ENCODE measurements around the gene FAM124A.
"Not testable (repeated sequence)": the region's sequence is repeated elsewhere in the genome, so short reads cannot be mapped to it uniquely, and the experiment has no call there.

FAM124A gene

DNA sequence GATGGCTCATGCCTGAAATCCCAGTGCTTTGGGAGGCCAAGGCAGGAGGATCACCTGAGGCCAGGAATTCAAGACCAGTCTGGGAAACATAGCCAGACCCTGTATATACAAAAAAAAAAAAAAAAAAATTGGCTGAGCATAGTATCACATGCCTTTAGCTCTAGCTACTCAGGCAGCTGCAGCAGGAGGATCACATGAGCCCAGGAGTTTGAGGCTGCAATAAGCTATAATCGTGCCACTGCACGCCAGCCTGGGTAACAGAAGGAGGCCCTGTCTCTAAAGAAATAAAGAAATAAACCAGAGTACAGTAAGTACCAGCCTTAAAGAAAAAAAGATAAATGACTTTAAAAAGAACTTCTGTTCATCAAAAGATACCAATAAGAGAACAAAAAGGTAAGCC is 52.9 kb downstream of the FAM124A start:
- DNase-seq: no peak

DNA sequence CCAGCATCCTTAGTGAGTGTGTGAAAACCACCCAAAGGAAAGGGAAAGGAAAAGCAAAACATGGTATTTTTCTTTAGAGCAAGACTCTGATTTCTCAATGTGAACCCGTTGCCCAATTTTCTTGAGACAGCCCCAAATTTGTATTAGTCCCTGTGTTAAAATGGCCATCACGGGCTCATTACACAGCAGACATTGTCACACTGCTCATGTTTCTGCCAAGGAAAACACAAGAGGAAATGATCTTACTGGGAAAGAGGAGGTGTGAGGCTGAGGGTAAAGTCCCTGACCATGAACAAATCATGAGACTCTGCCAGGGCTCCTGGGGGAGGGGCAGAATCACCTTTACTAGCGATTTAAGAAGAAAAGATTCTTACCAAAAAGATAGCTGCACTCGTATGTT is 54.4 kb downstream of the FAM124A start:
- no peak for DNase-seq

DNA sequence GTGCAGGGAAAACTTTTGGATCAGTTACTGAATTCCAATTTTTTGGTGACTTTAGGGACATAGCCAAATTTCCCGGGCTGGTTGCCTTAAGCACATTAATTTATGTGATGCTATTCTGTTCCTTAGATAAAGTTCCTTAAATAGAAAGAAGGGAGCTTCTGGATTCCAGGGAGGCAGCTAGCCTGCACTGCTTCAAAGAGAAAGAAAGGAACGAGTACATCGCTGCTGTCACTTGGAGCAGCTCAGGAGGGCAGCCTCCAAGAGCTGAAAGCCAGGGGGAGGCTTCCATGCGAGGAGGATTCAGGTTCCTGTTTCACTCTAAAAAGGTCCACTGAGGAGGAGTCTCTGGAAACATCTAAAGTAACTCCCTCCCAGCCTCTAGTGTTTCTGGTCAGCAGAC is 55.7 kb downstream of the FAM124A start:
- DNase-seq: no peak

DNA sequence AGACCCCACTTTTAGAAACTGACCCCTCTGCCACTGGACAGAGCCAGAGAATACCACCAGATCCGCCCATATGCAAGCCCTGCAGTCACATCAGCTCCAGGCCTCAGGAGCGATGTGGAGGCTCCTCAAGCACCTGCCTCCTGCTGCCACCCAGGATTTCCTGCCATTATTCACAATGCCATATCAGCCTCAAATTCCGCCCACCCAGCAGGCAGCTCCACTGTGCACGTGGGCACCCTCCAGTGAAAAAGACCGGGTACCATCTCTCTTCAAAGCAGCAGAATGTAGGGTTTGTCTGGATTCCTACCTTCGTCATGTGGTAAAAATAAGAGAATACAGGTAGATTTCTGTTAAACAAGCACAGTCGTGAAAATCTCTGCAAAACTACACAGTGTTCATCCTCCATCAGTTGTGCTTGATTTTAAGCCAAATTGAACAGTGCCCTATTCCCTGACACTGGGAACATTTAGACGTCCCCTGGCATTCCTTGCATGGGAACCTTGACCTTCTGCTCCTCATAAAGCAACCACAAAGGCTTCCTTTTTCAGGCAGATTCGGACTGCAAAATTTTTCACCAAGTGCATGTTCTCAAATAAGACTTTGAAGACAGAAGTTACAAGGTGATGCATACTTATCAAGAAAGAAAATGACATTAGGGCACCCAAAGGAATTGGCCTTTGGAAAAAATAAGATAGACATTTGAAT is 56.4 kb downstream of the FAM124A start:
- DNase-seq: no peak

DNA sequence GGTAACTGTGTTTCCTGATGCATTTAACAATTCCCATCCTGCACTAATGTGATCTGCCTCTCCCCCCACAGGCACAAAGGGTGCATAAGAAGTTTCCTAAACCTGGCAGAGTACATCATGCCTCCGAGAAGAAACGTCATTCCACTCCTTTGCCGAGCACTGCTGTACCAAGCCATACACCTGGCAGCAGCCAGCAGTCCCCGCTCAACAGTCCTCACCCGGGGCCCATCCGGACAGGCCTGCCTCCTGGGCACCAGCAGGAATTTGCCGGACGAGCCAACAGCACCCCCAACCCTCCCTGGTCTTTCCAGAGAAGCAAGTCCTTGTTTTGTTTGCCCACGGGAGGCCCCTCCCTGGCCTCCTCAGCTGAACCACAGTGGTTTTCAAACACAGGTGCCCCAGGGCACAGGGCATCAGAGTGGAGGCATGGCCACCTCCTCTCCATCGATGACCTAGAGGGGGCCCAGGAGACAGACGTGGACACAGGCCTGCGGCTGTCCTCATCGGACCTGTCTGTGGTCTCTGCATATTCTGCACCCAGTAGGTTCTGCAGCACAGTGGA is 58.3 kb downstream of the FAM124A start:
- no peak for DNase-seq

DNA sequence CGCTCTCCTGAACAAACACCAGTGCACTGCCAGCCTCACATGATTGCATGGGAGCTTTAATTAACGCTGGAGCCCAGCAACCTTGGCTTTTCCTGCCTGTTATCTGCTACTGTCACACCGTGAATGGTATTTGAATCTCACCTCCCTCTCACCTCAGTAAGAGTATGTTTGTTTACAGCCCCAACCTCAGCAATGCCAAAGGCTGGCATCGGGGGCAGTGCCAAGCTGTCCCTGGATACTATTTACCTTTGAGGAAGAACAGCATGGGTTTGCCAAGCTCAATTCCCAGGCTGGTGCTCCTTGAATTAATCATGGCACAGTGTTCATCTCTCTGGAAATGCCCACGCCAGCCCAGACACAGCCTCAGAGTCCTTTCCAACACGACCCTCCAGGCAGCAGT is 60.1 kb downstream of the FAM124A start:
- no peak for DNase-seq

DNA sequence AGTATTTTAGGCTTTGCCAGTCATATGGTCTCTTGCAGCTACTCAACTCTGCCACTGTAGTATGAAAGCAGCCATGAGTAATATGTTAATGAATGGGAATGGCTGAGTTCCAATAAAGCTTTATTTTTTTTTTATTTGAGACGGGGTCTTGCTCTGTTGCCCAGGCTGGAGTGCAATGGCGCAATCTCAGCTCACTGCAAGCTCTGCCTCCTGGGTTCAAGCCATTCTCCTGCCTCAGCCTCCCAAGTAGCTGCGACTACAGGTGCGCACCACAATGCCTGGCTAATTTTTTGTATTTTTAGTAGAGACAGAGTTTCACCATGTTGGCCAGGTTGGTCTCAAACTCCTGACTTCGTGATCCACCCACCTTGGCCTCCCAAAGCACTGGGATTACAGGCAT is 60.7 kb downstream of the FAM124A start:
- DNase-seq: not testable (repeated sequence)

DNA sequence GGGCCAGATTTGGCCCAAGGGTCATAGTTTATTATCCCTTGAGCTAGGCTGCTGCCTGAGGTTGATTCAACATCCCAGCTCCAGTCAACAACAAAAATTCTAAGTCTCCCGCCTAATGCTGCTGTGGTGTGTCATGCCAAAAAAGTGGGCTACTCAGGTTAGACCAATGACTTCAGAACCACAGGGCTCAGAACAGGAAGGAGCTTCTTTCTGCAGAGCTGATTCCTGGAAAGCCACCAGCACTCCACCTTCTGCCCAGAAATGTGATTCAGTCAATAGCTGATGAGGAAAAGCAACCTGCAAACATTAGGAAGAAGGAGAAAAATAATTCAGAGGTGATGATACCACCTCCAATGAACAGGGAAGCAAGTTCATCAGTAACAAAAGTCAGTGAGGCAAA is 61.2 kb downstream of the FAM124A start:
- no peak for DNase-seq

DNA sequence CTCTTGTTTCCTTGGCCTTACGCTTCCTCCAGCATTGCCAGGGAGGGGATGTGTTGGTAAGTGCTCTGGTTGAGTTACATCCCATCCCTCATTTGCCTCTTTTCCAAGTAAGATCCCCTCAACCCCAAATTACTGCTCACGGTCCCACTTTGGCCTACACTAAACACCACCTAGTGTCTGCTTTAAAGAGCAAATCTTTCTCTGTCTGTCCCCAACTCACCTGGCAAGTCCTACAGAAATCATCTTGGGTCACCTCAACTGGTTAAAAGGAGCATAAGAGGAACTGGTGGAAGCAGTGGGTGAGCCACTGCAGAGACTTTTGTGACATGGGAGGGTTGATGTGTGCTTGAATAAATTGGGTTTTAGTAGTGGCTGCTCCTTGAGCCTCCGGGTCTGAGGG is 62.1 kb downstream of the FAM124A start:
- DNase-seq: no peak

DNA sequence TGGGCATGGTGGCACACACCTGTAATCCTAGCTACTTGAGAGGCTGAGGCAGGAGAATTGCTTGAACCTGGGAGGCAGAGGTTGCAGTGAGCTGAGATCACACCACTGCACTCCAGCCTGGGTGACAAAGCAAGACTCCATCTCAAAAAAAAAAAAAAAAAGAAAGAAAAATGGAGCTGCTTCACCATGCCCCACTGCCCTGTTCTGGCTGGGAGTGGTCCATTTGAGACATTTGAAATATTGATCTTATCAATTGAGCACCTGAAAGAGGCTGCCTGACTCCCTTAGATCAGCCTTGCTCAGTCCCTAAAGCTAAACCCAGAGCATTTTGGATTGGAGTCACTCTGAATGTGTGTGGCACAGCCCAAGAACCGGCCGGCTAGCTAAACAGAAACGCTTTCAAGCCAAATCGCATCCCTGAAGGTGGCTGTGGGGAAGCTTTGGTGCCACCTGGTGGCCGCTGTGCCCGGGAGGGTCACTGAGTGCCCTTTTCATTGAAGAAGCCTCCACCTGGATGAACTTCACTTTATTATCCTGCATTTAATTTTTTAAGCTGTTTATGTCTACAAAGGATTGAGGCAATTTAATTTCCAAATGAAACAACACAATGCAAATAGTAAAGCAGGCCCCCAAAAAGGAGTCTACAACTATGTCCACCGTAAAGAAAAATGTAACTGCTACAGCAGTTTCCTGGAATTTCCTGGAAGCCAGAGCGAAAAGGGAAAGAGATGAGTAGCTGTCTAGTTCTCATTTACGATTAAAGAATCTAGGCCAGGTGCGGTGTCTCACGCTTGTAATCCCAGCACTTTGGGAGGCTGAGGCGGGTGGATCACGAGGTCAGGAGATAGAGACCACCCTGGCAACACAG is 64.2 kb downstream of the FAM124A start:
- peak; percentile 33 for DNase-seq

DNA sequence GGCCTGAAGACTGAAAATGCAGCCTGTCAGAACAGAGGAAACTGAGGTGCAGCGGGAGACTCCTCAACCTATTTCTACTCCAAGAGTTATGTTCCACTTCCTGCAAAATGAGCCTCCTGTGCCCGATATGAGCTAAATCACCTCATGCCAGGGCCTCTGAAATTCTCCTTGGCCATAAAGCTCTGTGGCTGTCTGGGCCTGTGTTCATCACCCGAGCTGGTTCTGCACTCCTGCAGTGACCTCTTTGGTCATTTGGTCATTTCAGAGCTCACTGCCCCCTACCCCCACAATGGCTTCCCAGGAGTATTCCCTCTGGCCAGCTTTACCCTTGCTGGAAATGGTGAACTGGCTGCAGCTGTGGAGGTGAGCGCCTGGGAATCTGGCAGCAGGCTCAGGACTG is 65.6 kb downstream of the FAM124A start:
- no peak for DNase-seq

DNA sequence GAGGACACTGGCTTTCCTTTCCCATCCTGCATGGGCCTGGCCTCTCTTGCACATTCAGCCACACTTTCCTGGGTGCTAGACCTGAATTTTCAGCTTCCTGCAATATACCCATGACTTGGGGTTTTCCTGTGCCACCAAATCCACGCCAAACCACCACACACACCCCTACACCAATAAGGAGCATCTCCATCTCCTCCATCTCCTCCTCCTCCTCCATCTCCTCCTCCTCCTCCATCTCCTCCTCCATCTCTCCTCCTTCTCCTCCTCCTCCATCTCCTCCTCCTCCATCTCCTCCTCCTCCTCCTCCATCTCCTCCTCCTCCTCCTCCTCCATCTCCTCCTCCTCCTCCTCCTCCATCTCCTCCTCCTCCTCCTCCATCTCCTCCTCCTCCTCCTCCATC is 66.1 kb downstream of the FAM124A start:
- DNase-seq: not testable (repeated sequence)

DNA sequence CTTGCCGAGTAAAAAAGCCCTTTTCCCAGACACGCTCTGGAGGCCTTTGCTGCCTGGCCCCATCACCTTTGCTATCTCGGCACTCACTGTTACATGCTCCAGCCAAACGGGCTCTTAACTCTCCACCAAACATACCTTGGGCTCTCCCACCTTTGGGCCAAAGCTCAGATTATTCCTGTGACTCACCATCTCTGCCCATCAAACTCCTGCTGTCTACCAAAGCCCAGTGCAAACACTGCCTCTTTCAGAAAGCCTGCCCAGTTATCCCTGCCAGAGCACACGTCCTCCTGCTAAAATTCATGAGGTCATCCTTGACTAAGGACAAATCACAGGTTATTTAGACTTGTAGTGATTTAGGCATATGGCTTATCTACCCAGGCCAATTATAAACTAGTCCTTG is 69.1 kb downstream of the FAM124A start:
- DNase-seq: no peak

DNA sequence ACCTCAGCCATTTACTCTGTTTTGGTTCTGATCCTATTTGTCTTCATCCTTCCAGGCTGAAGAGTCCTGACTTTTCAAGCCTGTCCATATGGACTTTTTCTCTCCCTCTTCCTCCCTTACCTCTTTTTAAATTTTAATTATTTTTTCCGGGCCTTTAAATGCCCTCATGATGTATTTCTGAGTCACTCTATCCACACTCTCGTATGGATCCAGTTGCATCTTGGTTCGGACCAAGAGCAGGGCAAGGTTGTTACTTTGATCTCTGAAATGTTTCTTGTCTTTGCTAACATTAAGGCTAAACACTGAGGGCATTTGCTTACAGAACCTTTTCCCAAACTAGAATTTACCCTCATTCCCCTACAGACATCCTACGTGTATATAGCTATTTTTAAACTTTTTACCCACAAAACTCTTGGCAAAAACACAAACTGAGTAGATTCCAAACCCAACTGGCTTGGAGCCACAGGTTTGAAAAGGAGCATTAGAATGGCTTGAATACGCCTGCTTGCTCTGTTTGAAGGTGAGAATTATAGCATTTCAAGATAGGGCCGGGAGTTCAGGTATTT is 69.9 kb downstream of the FAM124A start:
- no peak for DNase-seq

DNA sequence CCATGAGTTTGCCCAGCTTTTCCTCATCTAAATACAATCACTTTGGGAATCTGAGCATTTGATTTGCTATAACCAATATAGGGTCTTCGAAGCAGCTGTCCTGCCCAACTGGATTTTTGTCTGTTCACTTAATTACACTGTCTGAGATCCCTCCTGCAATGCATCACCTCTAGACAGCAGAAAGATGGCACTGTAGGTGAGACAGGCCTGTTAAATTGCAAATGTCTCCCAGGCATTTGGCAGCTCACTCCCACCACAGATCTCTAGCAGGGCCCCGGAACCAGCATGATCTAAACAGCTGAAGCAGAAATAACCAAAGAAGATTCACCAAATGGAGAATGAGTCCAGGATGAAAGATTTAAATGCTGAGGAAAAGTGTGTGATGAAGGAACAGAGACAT is 75.4 kb downstream of the FAM124A start:
- no peak for DNase-seq

DNA sequence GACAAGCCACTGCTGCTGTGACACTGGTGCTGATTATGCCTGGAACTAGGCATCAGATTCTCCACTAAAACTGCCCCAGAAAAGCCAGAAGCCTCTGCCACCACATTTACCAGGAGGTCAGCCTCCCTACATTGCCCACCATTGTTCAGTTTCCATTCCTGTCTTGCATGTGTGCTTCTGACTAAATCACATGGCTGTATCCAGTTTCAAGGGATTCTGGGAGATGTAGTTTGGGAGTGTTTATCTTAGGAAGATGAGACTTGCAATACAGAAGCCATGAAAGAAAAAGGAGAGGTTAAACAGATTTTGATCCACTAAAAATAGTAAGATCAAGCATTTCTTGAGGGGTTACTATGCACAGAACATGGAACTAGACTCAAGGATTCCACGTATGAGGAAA is 76.6 kb downstream of the FAM124A start:
- DNase-seq: no peak

DNA sequence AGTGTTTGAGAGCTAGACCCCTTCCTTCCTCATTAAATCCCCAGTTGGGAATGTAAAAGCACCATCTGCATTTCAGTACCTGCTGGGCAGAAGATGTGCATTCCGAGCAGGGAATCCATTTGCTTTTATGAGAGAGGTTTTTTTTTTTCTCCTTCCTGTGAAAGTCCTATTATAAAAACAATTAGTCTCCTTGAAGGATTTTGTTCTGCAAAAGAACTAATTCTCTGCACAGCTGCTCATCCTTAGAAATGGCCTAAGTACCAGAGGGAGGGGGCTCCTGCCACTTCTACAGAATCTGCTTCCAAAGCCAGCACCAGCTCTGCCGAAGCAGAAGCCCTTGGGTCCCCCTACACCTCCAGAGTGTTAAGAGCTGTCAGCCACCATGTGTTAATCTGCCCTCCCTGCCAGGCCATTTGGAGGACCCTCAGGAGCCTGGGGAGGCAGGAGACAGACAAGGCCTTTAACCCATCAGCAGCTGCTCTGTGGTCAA is 80.9 kb downstream of the FAM124A start:
- DNase-seq: no peak

DNA sequence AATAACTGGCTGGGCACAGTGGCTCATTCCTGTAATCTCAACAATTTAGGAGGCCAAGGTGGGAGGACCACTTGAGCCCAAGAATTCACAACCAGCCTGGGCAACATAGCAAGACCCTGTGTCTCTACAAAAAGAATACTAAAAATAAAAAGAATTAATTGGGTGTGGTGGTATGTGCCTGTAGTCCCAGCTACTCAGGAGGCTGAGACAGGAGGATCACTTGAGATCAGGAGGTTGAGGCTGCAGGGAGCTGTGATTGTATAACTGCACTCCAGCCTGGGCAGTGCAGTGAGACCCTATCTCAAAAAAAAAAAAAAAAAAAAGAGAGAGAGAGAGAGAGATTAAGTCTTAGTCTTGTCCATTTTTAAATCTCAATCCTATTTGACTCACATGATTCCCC is 81.7 kb downstream of the FAM124A start:
- DNase-seq: no peak

DNA sequence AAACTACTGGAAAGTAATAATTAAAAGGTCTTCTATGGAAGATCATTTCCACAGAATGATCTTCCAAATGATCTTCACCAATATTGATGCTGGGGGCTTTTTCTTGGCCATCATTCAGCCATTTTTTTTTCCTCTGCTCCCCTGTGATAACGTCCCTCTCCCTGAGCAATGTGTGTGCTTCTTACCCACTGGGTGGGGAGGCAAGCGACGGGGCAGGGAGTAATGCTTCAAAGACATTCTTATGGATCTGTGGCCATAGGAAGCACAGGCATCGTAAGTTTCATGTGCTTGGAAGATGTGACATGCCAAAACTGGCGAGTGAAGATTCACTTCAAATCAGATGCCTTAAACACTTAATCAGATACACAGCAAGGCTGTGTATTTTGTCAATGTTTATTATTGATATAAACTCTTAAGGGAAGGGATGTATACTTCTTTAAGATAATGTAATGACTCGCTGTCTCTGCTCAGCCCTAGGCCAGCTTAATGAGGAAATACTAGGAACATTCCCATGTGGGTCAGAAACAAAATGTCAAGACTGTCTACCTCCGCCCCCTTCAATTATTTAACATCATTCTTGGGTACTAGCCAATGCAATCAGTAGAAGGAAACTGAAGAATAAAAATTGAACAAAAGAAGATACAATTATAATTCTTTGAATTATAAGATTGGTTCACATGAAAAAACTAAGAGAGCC is 83.2 kb downstream of the FAM124A start:
- DNase-seq: no peak

DNA sequence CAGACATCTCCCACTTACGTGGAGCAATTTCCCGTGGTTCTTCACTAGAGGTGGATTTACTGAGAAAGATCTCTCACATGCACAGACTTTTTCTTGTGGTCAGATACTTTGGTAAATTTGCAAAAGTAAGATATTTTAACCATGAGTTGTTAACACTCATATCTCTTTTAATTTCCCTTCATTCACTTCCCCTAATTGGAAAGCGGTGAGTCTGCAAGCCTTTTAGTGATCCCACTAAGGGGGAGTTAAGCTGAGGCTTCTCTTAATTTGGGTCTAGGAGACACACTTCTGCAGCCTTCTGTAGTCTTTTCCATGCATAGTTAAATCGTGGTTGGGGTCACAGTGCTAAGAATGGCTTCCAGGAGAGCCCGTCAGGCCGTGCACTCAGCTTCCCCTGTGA is 86.6 kb downstream of the FAM124A start:
- no peak for DNase-seq

DNA sequence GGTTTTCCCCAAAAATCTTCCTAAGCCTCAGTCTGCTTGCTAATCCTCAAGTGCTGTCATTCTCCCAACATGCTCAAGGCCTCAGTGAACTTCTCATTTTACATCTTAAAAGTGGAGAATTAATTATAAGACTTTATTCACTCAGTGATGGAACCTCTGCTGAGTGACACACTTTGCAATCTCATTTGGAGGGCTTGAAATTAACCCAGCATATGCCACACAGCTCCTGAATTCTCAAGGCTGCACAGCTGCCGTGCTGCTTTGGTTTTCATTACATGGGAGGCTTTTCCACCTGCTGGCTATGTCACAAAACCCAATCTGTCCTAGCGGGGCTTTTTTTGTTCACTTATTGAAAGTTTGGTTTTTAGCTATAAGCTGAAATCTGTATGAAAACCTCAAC is 89.0 kb downstream of the FAM124A start:
- no peak for DNase-seq

DNA sequence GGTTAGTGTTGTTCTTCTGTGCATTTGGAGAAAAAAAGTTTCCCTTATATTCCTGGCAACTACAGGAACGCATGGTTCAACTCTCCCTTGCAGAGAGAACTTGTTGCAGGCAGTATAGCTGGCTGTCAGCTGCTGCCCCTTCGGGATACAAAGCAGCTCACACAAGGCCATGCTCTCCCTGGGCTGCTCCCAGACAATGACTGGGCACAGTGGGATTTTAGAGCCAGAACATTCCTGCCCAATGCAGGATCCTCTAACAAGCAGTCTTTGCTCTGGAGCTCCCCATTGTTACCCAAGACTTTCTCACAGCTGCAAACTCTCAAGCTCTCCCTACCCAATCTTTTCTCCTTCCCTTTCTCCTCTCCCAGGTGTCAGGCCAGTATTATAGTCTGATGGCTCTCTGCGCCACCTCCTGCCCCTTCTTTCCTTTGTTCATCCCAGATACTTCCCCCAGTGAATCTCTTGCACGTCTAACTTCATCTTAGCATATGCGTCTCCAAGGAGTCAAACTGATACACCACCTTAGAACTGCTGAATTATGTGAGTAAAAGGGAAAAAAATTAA is 89.8 kb downstream of the FAM124A start:
- DNase-seq: no peak

DNA sequence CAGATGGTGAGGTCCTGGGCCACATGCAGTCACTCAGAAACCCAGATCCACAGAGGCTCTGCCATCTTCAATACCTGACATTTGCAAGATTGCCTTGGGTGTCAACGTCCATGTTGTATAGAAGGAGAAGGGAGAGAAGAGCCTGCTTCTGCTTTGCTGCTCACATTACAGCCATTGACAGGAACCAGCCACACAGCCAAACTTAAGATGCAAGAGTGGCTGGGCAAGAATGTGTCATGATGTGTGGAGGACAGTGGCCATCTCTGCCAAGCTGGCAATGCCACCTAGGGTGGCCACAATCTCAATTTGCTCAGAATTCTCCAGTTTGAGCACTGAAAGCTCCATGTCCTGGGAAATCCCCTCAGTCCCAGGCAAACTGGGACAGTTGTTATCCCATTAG is 91.4 kb downstream of the FAM124A start:
- DNase-seq: no peak
